ENCODE data around the gene ANKRD1. TPM values are rescaled to one million over a fixed set of nuclear protein-coding genes. Genes with fewer than 3 reads are reported as not detected.
"Not testable (repeated sequence)": the region's sequence is repeated elsewhere in the genome, so short reads cannot be mapped to it uniquely, and the experiment has no call there.

ANKRD1 gene
- total and polyA plus RNA-seq, 2 donors = 2.0 to 27.4 TPM

- peaks cover 2 to 30% of the 10 kb centered on the region in 2 donors for H3K4me1 ChIP-seq (ENCODE audit: control insufficient read depth in 2 of 2, insufficient read depth in 2 of 2, low read length in 2 of 2)
Observed at GRCh38 chr10:90963331-90963730, 42.4 kb upstream of the ANKRD1 start.

GRCh38 chr10:90960355-90960814, 39.5 kb upstream of the ANKRD1 start:
- Histone ChIP-seq H3K27ac (ENCODE audit: low read depth in 1 of 2, low read length in 1 of 2) (no peak overlapping the region), H3K9me3 (ENCODE audit: control insufficient read depth in 2 of 2, insufficient read depth in 1 of 2, low read length in 1 of 2) (peaks cover 0 to 2% of the 10 kb centered on the region in 2 donors), H3K27me3 (ENCODE audit: control insufficient read depth in 2 of 2, insufficient read depth in 1 of 2, low read length in 1 of 2) (no peaks in the 10 kb centered on the region), H3K36me3 (ENCODE audit: control insufficient read depth in 2 of 2, insufficient read depth in 2 of 2, low read length in 1 of 2) (peaks cover 0 to 5% of the 10 kb centered on the region in 2 donors), H3K4me1 (ENCODE audit: control insufficient read depth in 2 of 2, insufficient read depth in 2 of 2, low read length in 2 of 2) (peaks cover 0 to 17% of the 10 kb centered on the region in 2 donors), H3K4me3 (ENCODE audit: low read length in 2 of 2) (no peak overlapping the region)
- no peak for DNase-seq (ENCODE audit: low read depth in 6 of 9, low spot score in 9 of 9)

More at GRCh38 chr10:90963331-90963730, 42.4 kb upstream of the ANKRD1 start:
- Histone ChIP-seq H3K27ac (ENCODE audit: low read depth in 1 of 2, low read length in 1 of 2) (no peak overlapping the region), H3K36me3 (ENCODE audit: control insufficient read depth in 2 of 2, insufficient read depth in 2 of 2, low read length in 1 of 2) (no peaks in the 10 kb centered on the region), H3K9me3 (ENCODE audit: control insufficient read depth in 2 of 2, insufficient read depth in 1 of 2, low read length in 1 of 2) (no peaks in the 10 kb centered on the region), H3K4me3 (ENCODE audit: low read length in 2 of 2) (no peak overlapping the region), H3K27me3 (ENCODE audit: control insufficient read depth in 2 of 2, insufficient read depth in 1 of 2, low read length in 1 of 2) (no peaks in the 10 kb centered on the region)
- no peak for DNase-seq (ENCODE audit: low read depth in 6 of 9, low spot score in 9 of 9)
- WGBS = 95% methylated on average over 2 of the region's 2 CpGs

- DNase-seq (ENCODE audit: low read depth in 6 of 9, low spot score in 9 of 9) = no peak
- Histone ChIP-seq H3K27ac (ENCODE audit: low read depth in 1 of 2, low read length in 1 of 2) (no peak overlapping the region), H3K27me3 (ENCODE audit: control insufficient read depth in 2 of 2, insufficient read depth in 1 of 2, low read length in 1 of 2) (no peaks in the 10 kb centered on the region), H3K9me3 (ENCODE audit: control insufficient read depth in 2 of 2, insufficient read depth in 1 of 2, low read length in 1 of 2) (peaks cover 0 to 8% of the 10 kb centered on the region in 2 donors), H3K4me3 (ENCODE audit: low read length in 2 of 2) (no peak overlapping the region), H3K36me3 (ENCODE audit: control insufficient read depth in 2 of 2, insufficient read depth in 2 of 2, low read length in 1 of 2) (peaks cover 2 to 5% of the 10 kb centered on the region in 2 donors), H3K4me1 (ENCODE audit: control insufficient read depth in 2 of 2, insufficient read depth in 2 of 2, low read length in 2 of 2) (peaks cover 0 to 13% of the 10 kb centered on the region in 2 donors)
- WGBS = 93% methylated on average over 1 of the region's 1 CpG
Observed at GRCh38 chr10:90959826-90960225, 38.9 kb upstream of the ANKRD1 start.

- 98% methylated on average over 6 of the region's 6 CpGs for WGBS
- Histone ChIP-seq H3K27me3 (ENCODE audit: control insufficient read depth in 2 of 2, insufficient read depth in 1 of 2, low read length in 1 of 2) (no peaks in the 10 kb centered on the region), H3K9me3 (ENCODE audit: control insufficient read depth in 2 of 2, insufficient read depth in 1 of 2, low read length in 1 of 2) (peaks cover 0 to 14% of the 10 kb centered on the region in 2 donors)
Observed at GRCh38 chr10:90958781-90959180, 37.9 kb upstream of the ANKRD1 start.

GRCh38 chr10:90947030-90947960, 26.4 kb upstream of the ANKRD1 start:
- Histone ChIP-seq H3K4me1 (ENCODE audit: control insufficient read depth in 2 of 2, insufficient read depth in 2 of 2, low read length in 2 of 2) (peaks cover 16 to 41% of the 10 kb centered on the region in 2 donors), H3K27me3 (ENCODE audit: control insufficient read depth in 2 of 2, insufficient read depth in 1 of 2, low read length in 1 of 2) (no peaks in the 10 kb centered on the region), H3K27ac (ENCODE audit: low read depth in 1 of 2, low read length in 1 of 2) (peak overlapping the region; percentile 96 to 98), H3K9me3 (ENCODE audit: control insufficient read depth in 2 of 2, insufficient read depth in 1 of 2, low read length in 1 of 2) (peaks cover 0 to 3% of the 10 kb centered on the region in 2 donors), H3K36me3 (ENCODE audit: control insufficient read depth in 2 of 2, insufficient read depth in 2 of 2, low read length in 1 of 2) (no peaks in the 10 kb centered on the region), H3K4me3 (ENCODE audit: low read length in 2 of 2) (peak overlapping the region; percentile 18 to 21)
- peak in 7 of 9 donors; percentile 60 to 90 (median 73) for DNase-seq (ENCODE audit: low read depth in 6 of 9, low spot score in 9 of 9)
- WGBS = 84% methylated on average over 5 of the region's 5 CpGs

More at GRCh38 chr10:90958781-90959180, 37.9 kb upstream of the ANKRD1 start:
- Histone ChIP-seq H3K4me3 (ENCODE audit: low read length in 2 of 2) (no peak overlapping the region), H3K4me1 (ENCODE audit: control insufficient read depth in 2 of 2, insufficient read depth in 2 of 2, low read length in 2 of 2) (peaks cover 0 to 5% of the 10 kb centered on the region in 2 donors), H3K36me3 (ENCODE audit: control insufficient read depth in 2 of 2, insufficient read depth in 2 of 2, low read length in 1 of 2) (peaks cover 2 to 5% of the 10 kb centered on the region in 2 donors), H3K27ac (ENCODE audit: low read depth in 1 of 2, low read length in 1 of 2) (no peak overlapping the region)
- DNase-seq (ENCODE audit: low read depth in 6 of 9, low spot score in 9 of 9) = no peak

GRCh38 chr10:90945491-90946070, 24.7 kb upstream of the ANKRD1 start:
- Histone ChIP-seq H3K4me1 (ENCODE audit: control insufficient read depth in 2 of 2, insufficient read depth in 2 of 2, low read length in 2 of 2) (peaks cover 16 to 46% of the 10 kb centered on the region in 2 donors), H3K9me3 (ENCODE audit: control insufficient read depth in 2 of 2, insufficient read depth in 1 of 2, low read length in 1 of 2) (peaks cover 0 to 3% of the 10 kb centered on the region in 2 donors), H3K27me3 (ENCODE audit: control insufficient read depth in 2 of 2, insufficient read depth in 1 of 2, low read length in 1 of 2) (no peaks in the 10 kb centered on the region), H3K36me3 (ENCODE audit: control insufficient read depth in 2 of 2, insufficient read depth in 2 of 2, low read length in 1 of 2) (no peaks in the 10 kb centered on the region), H3K27ac (ENCODE audit: low read depth in 1 of 2, low read length in 1 of 2) (peak overlapping the region; percentile 1 to 98), H3K4me3 (ENCODE audit: low read length in 2 of 2) (no peak overlapping the region)
- peak in 1 of 9 donors; percentile 53 for DNase-seq (ENCODE audit: low read depth in 6 of 9, low spot score in 9 of 9)
- 67% methylated on average over 4 of the region's 4 CpGs for WGBS

GRCh38 chr10:90944749-90945148, 23.9 kb upstream of the ANKRD1 start:
- Histone ChIP-seq H3K27ac (ENCODE audit: low read depth in 1 of 2, low read length in 1 of 2) (peak overlapping the region in 1 of 2 donors; percentile 98), H3K36me3 (ENCODE audit: control insufficient read depth in 2 of 2, insufficient read depth in 2 of 2, low read length in 1 of 2) (no peaks in the 10 kb centered on the region), H3K27me3 (ENCODE audit: control insufficient read depth in 2 of 2, insufficient read depth in 1 of 2, low read length in 1 of 2) (no peaks in the 10 kb centered on the region), H3K4me3 (ENCODE audit: low read length in 2 of 2) (no peak overlapping the region), H3K4me1 (ENCODE audit: control insufficient read depth in 2 of 2, insufficient read depth in 2 of 2, low read length in 2 of 2) (peaks cover 16 to 53% of the 10 kb centered on the region in 2 donors), H3K9me3 (ENCODE audit: control insufficient read depth in 2 of 2, insufficient read depth in 1 of 2, low read length in 1 of 2) (peaks cover 0 to 3% of the 10 kb centered on the region in 2 donors)
- WGBS = 11% methylated on average over 1 of the region's 1 CpG
- DNase-seq (ENCODE audit: low read depth in 6 of 9, low spot score in 9 of 9) = peak in 1 of 9 donors; percentile 64

GRCh38 chr10:90942980-90943379, 22.1 kb upstream of the ANKRD1 start:
- not testable (repeated sequence) for H3K36me3 ChIP-seq (ENCODE audit: control insufficient read depth in 2 of 2, insufficient read depth in 2 of 2, low read length in 1 of 2); H3K4me3 ChIP-seq (ENCODE audit: low read length in 2 of 2); DNase-seq (ENCODE audit: low read depth in 6 of 9, low spot score in 9 of 9); H3K27me3 ChIP-seq (ENCODE audit: control insufficient read depth in 2 of 2, insufficient read depth in 1 of 2, low read length in 1 of 2); H3K9me3 ChIP-seq (ENCODE audit: control insufficient read depth in 2 of 2, insufficient read depth in 1 of 2, low read length in 1 of 2)
- Histone ChIP-seq H3K27ac (ENCODE audit: low read depth in 1 of 2, low read length in 1 of 2) (peak overlapping the region in 1 of 2 donors; percentile 12), H3K4me1 (ENCODE audit: control insufficient read depth in 2 of 2, insufficient read depth in 2 of 2, low read length in 2 of 2) (peaks cover 16 to 47% of the 10 kb centered on the region in 2 donors)
- WGBS = 67% methylated on average over 3 of the region's 3 CpGs

GRCh38 chr10:90939648-90940047, 18.8 kb upstream of the ANKRD1 start:
- H3K27ac ChIP-seq (ENCODE audit: low read depth in 1 of 2, low read length in 1 of 2) = no peak overlapping the region
- no peak for DNase-seq (ENCODE audit: low read depth in 6 of 9, low spot score in 9 of 9)
- WGBS = 98% methylated on average over 6 of the region's 6 CpGs
- no peaks in the 10 kb centered on the region for H3K36me3 ChIP-seq (ENCODE audit: control insufficient read depth in 2 of 2, insufficient read depth in 2 of 2, low read length in 1 of 2)
- H3K4me3 ChIP-seq (ENCODE audit: low read length in 2 of 2) = no peak overlapping the region
- peaks cover 0 to 3% of the 10 kb centered on the region in 2 donors for H3K9me3 ChIP-seq (ENCODE audit: control insufficient read depth in 2 of 2, insufficient read depth in 1 of 2, low read length in 1 of 2)
- H3K27me3 ChIP-seq (ENCODE audit: control insufficient read depth in 2 of 2, insufficient read depth in 1 of 2, low read length in 1 of 2) = no peaks in the 10 kb centered on the region
- H3K4me1 ChIP-seq (ENCODE audit: control insufficient read depth in 2 of 2, insufficient read depth in 2 of 2, low read length in 2 of 2) = peaks cover 9 to 29% of the 10 kb centered on the region in 2 donors
